Measurements from ENCODE around the gene NUDT8.

DNA sequence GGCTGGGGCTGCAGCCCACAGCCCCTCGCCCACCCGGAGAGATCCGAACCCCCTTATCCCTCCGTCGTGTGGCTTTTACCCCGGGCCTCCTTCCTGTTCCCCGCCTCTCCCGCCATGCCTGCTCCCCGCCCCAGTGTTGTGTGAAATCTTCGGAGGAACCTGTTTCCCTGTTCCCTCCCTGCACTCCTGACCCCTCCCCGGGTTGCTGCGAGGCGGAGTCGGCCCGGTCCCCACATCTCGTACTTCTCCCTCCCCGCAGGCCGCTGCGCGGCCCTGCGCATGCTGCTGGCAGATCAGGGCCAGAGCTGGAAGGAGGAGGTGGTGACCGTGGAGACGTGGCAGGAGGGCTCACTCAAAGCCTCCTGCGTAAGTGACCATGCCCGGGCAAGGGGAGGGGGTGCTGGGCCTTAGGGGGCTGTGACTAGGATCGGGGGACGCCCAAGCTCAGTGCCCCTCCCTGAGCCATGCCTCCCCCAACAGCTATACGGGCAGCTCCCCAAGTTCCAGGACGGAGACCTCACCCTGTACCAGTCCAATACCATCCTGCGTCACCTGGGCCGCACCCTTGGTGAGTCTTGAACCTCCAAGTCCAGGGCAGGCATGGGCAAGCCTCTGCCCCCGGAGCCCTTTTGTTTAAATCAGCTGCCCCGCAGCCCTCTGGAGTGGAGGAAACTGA is 45.4 kb downstream of the NUDT8 start:
- no peak for TF ChIP-seq CTCF (optimal IDR thresholded peaks at IDR 0.05 in 1 of 3, IDR thresholded peaks at IDR 0.05 in 1 of 3, conservative IDR thresholded peaks at IDR 0.05 in 1 of 3; ENCODE audit: extremely low read depth in 1 of 3, insufficient read depth in 2 of 3, low read length in 3 of 3)
- TF ChIP-seq EZH2 (IDR thresholded peaks at IDR 0.05; ENCODE audit: low read length) = no peak
